ENCODE measurements around the gene IFITM2. TPM values are rescaled to one million over a fixed set of nuclear protein-coding genes. Genes with fewer than 3 reads are reported as not detected.

Gene IFITM2
- total and polyA plus RNA-seq, 8 donors: 32.1 to 182 (median 98.1) TPM

GRCh38 chr11:272931-273198, 34.8 kb upstream of the IFITM2 start:
- Histone ChIP-seq H3K9me3 (no peaks in the 10 kb centered on the region), H3K27me3 (no peaks in the 10 kb centered on the region), H3K27ac (no peak overlapping the region), H3K4me1 (no peaks in the 10 kb centered on the region), H3K36me3 (no peaks in the 10 kb centered on the region), H3K4me3 (no peak overlapping the region)
- ATAC-seq (no peak), FAIRE-seq (no peak), DNase-seq (no peak)
- intact Hi-C loops (cut with DNase I): no loop called here
- no peak for TF ChIP-seq CTCF (IDR thresholded peaks at IDR 0.05)
- WGBS, 2 donors: 81 to 89% methylated on average over 6 of the region's 6 CpGs

GRCh38 chr11:276219-276618, 31.4 kb upstream of the IFITM2 start:
- H3K4me1 ChIP-seq: peaks cover 0 to 18% (median 0%) of the 10 kb centered on the region in 3 donors
- no peak overlapping the region for H3K4me3 ChIP-seq
- H3K27ac ChIP-seq: no peak overlapping the region
- no peak for DNase-seq
- no peaks in the 10 kb centered on the region for H3K9me3 ChIP-seq
- no peak for FAIRE-seq
- intact Hi-C loops (cut with DNase I): no loop called here
- no peak for TF ChIP-seq CTCF (IDR thresholded peaks at IDR 0.05)
- peaks cover 0 to 11% (median 5%) of the 10 kb centered on the region in 4 donors for H3K27me3 ChIP-seq
- ATAC-seq: no peak
- H3K36me3 ChIP-seq: no peaks in the 10 kb centered on the region

- Histone ChIP-seq H3K9me3 (no peaks in the 10 kb centered on the region), H3K27me3 (peaks cover 0 to 28% (median 14%) of the 10 kb centered on the region in 4 donors), H3K36me3 (no peaks in the 10 kb centered on the region), H3K27ac (no peak within 1 kb of the TSS), H3K4me1 (peaks cover 0 to 20% (median 0%) of the 10 kb centered on the region in 3 donors), H3K4me3 (peak within 1 kb of the TSS in 1 of 4 donors; percentile 41)
- FAIRE-seq (no peak), ATAC-seq (no peak), DNase-seq (peak in 3 of 6 donors; percentile 7 to 71 (median 32))
- no peak for TF ChIP-seq CTCF (IDR thresholded peaks at IDR 0.05)
- intact Hi-C loops (cut with DNase I): no loop called here
- 76 to 78% methylated on average over 21 of the region's 21 CpGs for WGBS, 2 donors
Measured at GRCh38 chr11:278001-278951, 29.3 kb upstream of the IFITM2 start, which contains the start of gene NLRP6. Gene NLRP6 (plus strand): TSS chr11:278407. CDS start chr11:278570, 163 bp downstream.

GRCh38 chr11:279040-279965, 28.3 kb upstream of the IFITM2 start:
- Histone ChIP-seq H3K27me3 (peaks cover 0 to 32% (median 14%) of the 10 kb centered on the region in 4 donors), H3K4me3 (peak overlapping the region in 2 of 4 donors; percentile 20 to 41), H3K27ac (no peak overlapping the region), H3K4me1 (peaks cover 0 to 20% (median 0%) of the 10 kb centered on the region in 3 donors), H3K36me3 (no peaks in the 10 kb centered on the region), H3K9me3 (no peaks in the 10 kb centered on the region)
- intact Hi-C loops (cut with DNase I): no loop called here
- no peak for FAIRE-seq
- 18 to 20% methylated on average over 55 to 97 of the region's 97 CpGs for WGBS, 2 donors
- peak in 2 of 4 donors; percentile 1 to 14 for ATAC-seq
- TF ChIP-seq CTCF (IDR thresholded peaks at IDR 0.05): no peak
- peak in 5 of 6 donors; percentile 11 to 82 (median 41) for DNase-seq

Measured in pancreas (tissue), 10 donors.